Mesothelial cell of epicardium (in vitro differentiated cells): ENCODE measurements around the gene WDR38. TPM values are rescaled to one million over a fixed set of nuclear protein-coding genes. Genes with fewer than 3 reads are reported as not detected.

ENCODE experiments used
- DNase-seq, 2 experiments: peaks; one replicate each; pipeline ENCODE4 v3.0.0; 2021; ENCODE audit warnings: low spot score in 2 of 2; ENCODE audit not compliant: unreplicated experiment in 2 of 2
- H3K27ac Mint-ChIP-seq: 2 replicates; pipeline ENCODE4 v1.8.0; 2021; ENCODE audit warnings: mixed read lengths
- H3K27me3 Mint-ChIP-seq: 2 replicates; pipeline ENCODE4 v1.8.0; 2021; ENCODE audit warnings: low read depth, mixed read lengths
- H3K36me3 Mint-ChIP-seq: 2 replicates; pipeline ENCODE4 v1.8.0; 2021; ENCODE audit warnings: mixed read lengths
- H3K4me1 Mint-ChIP-seq: 2 replicates; pipeline ENCODE4 v1.8.0; 2021; ENCODE audit warnings: mixed read lengths
- H3K4me3 Mint-ChIP-seq: 2 replicates; pipeline ENCODE4 v1.8.0; 2021; ENCODE audit warnings: mild to moderate bottlenecking, moderate library complexity, mixed read lengths
- H3K9me3 Mint-ChIP-seq: 2 replicates; pipeline ENCODE4 v1.8.0; 2021; ENCODE audit warnings: mixed read lengths
- total RNA-seq: library from RNA; stranded (reverse); gene quantifications from 3 replicates; pipeline ENCODE4 v1.2.1, GENCODE V29; 2021
- TF ChIP-seq, protein P1 (sequence below): fragments of 200-600 bp; sonication (generic); IDR thresholded peaks from one replicate; pipeline ENCODE4 v1.5.0; 2021; ENCODE audit warnings: antibody characterized with exemption; ENCODE audit not compliant: unreplicated experiment

The WDR38 gene
- total RNA-seq, 1 donor from 2014 or later: not detected

GRCh38 chr9:124886461-124886860 is 33.2 kb downstream of the WDR38 start:
- no peak overlapping the region for H3K27ac Mint-ChIP-seq
- H3K27me3 Mint-ChIP-seq: no peaks in the 10 kb centered on the region
- no peak overlapping the region for H3K4me3 Mint-ChIP-seq
- no peaks in the 10 kb centered on the region for H3K4me1 Mint-ChIP-seq
- H3K9me3 Mint-ChIP-seq: no peaks in the 10 kb centered on the region
- peaks cover 36% of the 10 kb centered on the region for H3K36me3 Mint-ChIP-seq
- DNase-seq: no peak
- TF ChIP-seq, protein P1, sequence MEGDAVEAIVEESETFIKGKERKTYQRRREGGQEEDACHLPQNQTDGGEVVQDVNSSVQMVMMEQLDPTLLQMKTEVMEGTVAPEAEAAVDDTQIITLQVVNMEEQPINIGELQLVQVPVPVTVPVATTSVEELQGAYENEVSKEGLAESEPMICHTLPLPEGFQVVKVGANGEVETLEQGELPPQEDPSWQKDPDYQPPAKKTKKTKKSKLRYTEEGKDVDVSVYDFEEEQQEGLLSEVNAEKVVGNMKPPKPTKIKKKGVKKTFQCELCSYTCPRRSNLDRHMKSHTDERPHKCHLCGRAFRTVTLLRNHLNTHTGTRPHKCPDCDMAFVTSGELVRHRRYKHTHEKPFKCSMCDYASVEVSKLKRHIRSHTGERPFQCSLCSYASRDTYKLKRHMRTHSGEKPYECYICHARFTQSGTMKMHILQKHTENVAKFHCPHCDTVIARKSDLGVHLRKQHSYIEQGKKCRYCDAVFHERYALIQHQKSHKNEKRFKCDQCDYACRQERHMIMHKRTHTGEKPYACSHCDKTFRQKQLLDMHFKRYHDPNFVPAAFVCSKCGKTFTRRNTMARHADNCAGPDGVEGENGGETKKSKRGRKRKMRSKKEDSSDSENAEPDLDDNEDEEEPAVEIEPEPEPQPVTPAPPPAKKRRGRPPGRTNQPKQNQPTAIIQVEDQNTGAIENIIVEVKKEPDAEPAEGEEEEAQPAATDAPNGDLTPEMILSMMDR: no peak

GRCh38 chr9:124886866-124887492 is 33.7 kb downstream of the WDR38 start:
- H3K4me1 Mint-ChIP-seq: no peaks in the 10 kb centered on the region
- H3K27ac Mint-ChIP-seq: no peak overlapping the region
- TF ChIP-seq, protein P1: no peak
- no peak for DNase-seq
- no peak overlapping the region for H3K4me3 Mint-ChIP-seq
- H3K36me3 Mint-ChIP-seq: peaks cover 31% of the 10 kb centered on the region
- H3K27me3 Mint-ChIP-seq: no peaks in the 10 kb centered on the region
- H3K9me3 Mint-ChIP-seq: no peaks in the 10 kb centered on the region

DNA sequence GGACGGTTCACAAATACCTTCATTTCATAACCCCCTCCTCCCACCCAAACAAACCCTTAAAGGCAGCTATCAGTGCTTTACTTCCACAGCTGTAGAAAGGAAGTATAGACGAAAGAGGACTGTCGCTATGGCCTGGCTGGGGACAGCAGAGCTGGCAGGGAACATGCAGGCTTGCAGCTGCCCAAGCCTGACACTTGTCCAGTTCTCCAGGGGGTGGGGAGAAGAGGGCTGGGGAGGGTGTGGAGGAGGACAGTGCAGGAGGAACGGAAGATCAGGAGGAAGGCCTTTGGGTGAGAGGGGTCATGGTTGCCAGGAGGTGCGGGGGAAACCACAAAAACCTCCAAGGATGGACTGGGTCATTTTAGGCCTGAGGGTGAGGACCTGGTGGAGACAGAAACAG is 34.6 kb downstream of the WDR38 start:
- H3K4me1 Mint-ChIP-seq: no peaks in the 10 kb centered on the region
- TF ChIP-seq, protein P1: no peak
- no peak overlapping the region for H3K27ac Mint-ChIP-seq
- H3K4me3 Mint-ChIP-seq: no peak overlapping the region
- H3K36me3 Mint-ChIP-seq: peaks cover 31% of the 10 kb centered on the region
- no peak for DNase-seq
- no peaks in the 10 kb centered on the region for H3K9me3 Mint-ChIP-seq
- H3K27me3 Mint-ChIP-seq: no peaks in the 10 kb centered on the region

DNA sequence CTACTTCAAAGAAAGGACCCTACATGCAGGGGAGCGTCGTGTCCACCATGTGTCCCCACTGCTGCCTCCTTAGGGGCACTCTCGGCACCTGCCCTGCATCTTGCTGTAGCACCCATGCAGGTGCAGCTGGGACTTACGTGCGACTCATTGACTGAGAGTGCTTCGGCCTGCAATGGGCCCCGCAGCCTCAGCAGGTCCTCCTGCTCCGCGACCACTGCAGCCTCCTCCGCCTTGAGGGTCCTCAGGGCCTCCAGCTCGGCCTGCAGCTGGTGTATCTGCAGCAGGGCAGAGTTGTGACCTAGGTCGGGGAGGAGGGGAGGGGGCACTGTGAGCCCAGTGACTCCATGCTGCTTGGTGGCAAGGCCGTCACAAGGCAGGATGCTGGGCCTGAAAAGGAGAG is 35.7 kb downstream of the WDR38 start:
- Mint-ChIP-seq H3K4me3 (no peak overlapping the region), H3K36me3 (peaks cover 32% of the 10 kb centered on the region), H3K9me3 (no peaks in the 10 kb centered on the region), H3K27ac (no peak overlapping the region), H3K4me1 (no peaks in the 10 kb centered on the region), H3K27me3 (no peaks in the 10 kb centered on the region)
- no peak for DNase-seq
- TF ChIP-seq, protein P1: no peak

GRCh38 chr9:124890179-124890578 is 36.9 kb downstream of the WDR38 start:
- no peaks in the 10 kb centered on the region for H3K9me3 Mint-ChIP-seq
- H3K36me3 Mint-ChIP-seq: peaks cover 26% of the 10 kb centered on the region
- no peaks in the 10 kb centered on the region for H3K4me1 Mint-ChIP-seq
- DNase-seq: no peak
- no peak overlapping the region for H3K27ac Mint-ChIP-seq
- TF ChIP-seq, protein P1: no peak
- no peak overlapping the region for H3K4me3 Mint-ChIP-seq
- no peaks in the 10 kb centered on the region for H3K27me3 Mint-ChIP-seq
